Left hindlimb (tissue), 1 donor: ENCODE data around the gene DALRD3.

Source experiments
- DNase-seq: peaks from one replicate; pipeline ENCODE4 v3.0.0-alpha.2; 2018

DALRD3 gene

GRCh38 chr3:48974076-48974864 is 44.1 kb downstream of the DALRD3 start:
- DNase-seq: no peak

DNA sequence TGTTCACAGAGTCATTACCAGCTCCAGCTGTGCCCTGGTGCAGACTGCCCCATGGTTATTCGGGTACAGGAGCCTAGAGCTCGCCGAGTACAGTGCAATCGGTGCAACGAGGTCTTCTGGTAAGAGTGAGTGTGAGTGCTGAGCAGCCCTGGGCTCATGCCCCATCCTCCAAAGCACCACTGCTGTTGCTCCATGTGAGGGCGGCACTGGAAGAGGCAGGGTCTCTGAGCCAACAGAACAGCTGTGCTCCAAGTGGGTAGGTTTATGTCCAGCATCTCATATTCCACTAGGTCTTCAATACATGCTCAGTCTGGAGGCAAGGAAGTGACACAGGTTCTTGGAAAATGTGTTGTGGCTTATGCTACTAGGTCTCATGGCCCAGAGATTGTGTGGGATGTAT is 47.8 kb downstream of the DALRD3 start:
- DNase-seq: no peak

DNA sequence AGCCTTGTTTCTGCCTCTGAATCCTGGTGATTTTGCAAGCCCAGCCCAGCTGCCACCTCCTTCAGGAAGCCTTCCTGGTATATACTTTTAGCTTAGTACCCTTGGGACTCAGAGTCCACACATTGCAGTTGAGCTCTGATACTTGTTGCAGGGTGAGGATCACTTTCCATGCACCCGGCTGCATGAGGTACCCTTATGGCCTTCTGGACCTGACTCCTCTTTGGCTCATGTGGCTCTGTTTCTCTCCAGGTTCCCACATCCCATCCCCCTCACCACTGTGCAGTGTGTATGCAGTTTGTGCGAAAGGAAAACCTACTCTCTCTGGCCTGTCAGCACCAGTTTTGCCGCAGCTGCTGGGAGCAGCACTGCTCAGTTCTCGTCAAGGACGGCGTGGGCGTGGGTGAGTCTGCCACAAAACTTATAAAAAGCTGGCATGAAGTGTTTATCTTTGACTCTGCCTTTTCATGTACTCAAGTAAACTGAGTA is 51.5 kb downstream of the DALRD3 start:
- DNase-seq: no peak

DNA sequence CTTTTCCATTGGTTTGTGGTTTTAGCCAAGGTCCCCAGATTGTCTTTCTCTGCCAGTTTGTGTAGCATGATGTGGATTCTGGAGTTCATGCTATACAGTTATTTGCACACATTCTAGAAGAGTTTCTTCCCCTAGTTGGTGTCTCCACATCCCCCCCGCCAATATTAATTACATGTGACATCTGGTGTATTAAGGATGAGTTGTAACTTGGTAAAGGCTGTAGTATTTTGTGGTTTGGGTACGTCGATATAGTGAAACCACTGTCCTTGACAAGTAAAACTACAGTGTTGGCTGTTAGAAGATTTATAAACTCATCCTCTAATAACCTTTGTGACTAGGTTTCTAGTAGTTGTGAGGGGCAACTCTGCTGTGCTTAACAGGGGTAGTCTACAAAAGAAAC is 52.0 kb downstream of the DALRD3 start:
- DNase-seq: no peak
